Measurements from ENCODE around the gene FMO3. TPM values are rescaled to one million over a fixed set of nuclear protein-coding genes. Genes with fewer than 3 reads are reported as not detected.

Gene FMO3
- total RNA-seq, 2 experiments from 2014 or later, result not detected

Small RNAs within 50 kb of the gene (microRNA-seq; reads per million reads assigned to microRNA genes)
- gene MIR1295A (ENCODE audit: borderline microRNAs expressed, borderline replicate concordance), result not detected
- not detected for gene MIR1295B (ENCODE audit: borderline microRNAs expressed, borderline replicate concordance)

Other genes starting within 250 kb of the FMO3 start
- not detected for gene MROH9, start 155.4 kb upstream of the FMO3 start, total RNA-seq
- gene FMO2, start 94.4 kb downstream of the FMO3 start, total RNA-seq, result not detected
- gene FMO1, start 157.6 kb downstream of the FMO3 start, total RNA-seq, result not detected
- gene FMO4, start 223.3 kb downstream of the FMO3 start, total RNA-seq, result 1 to 10 TPM; 1.6 to 2.5 TPM

Measured in activated CD8-positive, alpha-beta T cell treated with anti-CD3 and anti-CD28 coated beads for 36 hours (primary cell).